GM23248 (cell line): ENCODE results near the gene MPZL1. TPM values are rescaled to one million over a fixed set of nuclear protein-coding genes. Genes with fewer than 3 reads are reported as not detected.

Experiments used
- DNase-seq: peaks from one replicate; pipeline ENCODE4 v3.0.0-alpha.2; 2015
- H2AFZ ChIP-seq: fragments of 200-600 bp; sonication (generic); 2 replicates; pipeline ENCODE4 v1.6.1; 2016; ENCODE audit warnings: antibody characterized with exemption
- H3F3A ChIP-seq: fragments of 200-600 bp; sonication (generic); 2 replicates; pipeline ENCODE4 v1.6.1; 2016; ENCODE audit warnings: mild to moderate bottlenecking, antibody characterized with exemption, mixed run types; ENCODE audit not compliant: insufficient read depth
- H3K27ac ChIP-seq: fragments of 200-600 bp; sonication (generic); 2 replicates; pipeline ENCODE4 v1.5.1; 2016; ENCODE audit warnings: mild to moderate bottlenecking
- H3K27me3 ChIP-seq: fragments of 200-600 bp; sonication (generic); replicated peaks from 2 replicates; pipeline ENCODE4 v1.6.1; 2016; ENCODE audit warnings: mild to moderate bottlenecking; ENCODE audit not compliant: insufficient read depth
- H3K36me3 ChIP-seq: fragments of 200-600 bp; sonication (generic); 2 replicates; pipeline ENCODE4 v1.6.1; 2016; ENCODE audit warnings: low read depth, mild to moderate bottlenecking
- H3K4me1 ChIP-seq: fragments of 200-600 bp; sonication (generic); 2 replicates; pipeline ENCODE4 v1.6.1; 2016; ENCODE audit warnings: mild to moderate bottlenecking; ENCODE audit not compliant: insufficient read depth
- H3K4me2 ChIP-seq: fragments of 200-600 bp; sonication (generic); one replicate; pipeline ENCODE4 v1.6.1; 2016; ENCODE audit warnings: mild to moderate bottlenecking; ENCODE audit not compliant: unreplicated experiment
- H3K4me3 ChIP-seq: fragments of 200-600 bp; sonication (generic); 2 replicates; pipeline ENCODE4 v1.5.1; 2016; ENCODE audit warnings: mild to moderate bottlenecking
- H3K79me2 ChIP-seq: fragments of 200-600 bp; sonication (generic); 2 replicates; pipeline ENCODE4 v1.6.1; 2016; ENCODE audit warnings: mild to moderate bottlenecking; ENCODE audit not compliant: insufficient read depth
- H3K9ac ChIP-seq: fragments of 200-600 bp; sonication (generic); 2 replicates; pipeline ENCODE4 v1.6.1; 2016; ENCODE audit warnings: mild to moderate bottlenecking
- H3K9me2 ChIP-seq: fragments of 200-600 bp; sonication (generic); 2 replicates; pipeline ENCODE4 v1.6.1; 2016; ENCODE audit warnings: mixed run types, mild to moderate bottlenecking, moderate library complexity; ENCODE audit not compliant: insufficient read depth
- H3K9me3 ChIP-seq: fragments of 200-600 bp; sonication (generic); one replicate; pipeline ENCODE4 v1.6.1; 2017; ENCODE audit warnings: low read depth
- H4K20me1 ChIP-seq: fragments of 200-600 bp; sonication (generic); 2 replicates; pipeline ENCODE4 v1.6.0; 2016; ENCODE audit not compliant: insufficient read depth
- EZH2 ChIP-seq: fragments of 200-600 bp; sonication (generic); IDR thresholded peaks from 2 replicates; pipeline ENCODE4 v1.6.1; 2018; ENCODE audit warnings: antibody characterized with exemption, mild to moderate bottlenecking; ENCODE audit not compliant: insufficient read depth, poor library complexity, severe bottlenecking
- EZH2phosphoT487 ChIP-seq: fragments of 200-600 bp; sonication (generic); IDR thresholded peaks from 2 replicates; pipeline ENCODE4 v1.6.1; 2018; ENCODE audit warnings: antibody characterized with exemption, moderate library complexity, mild to moderate bottlenecking, low read depth; ENCODE audit not compliant: insufficient read depth
- WGBS, 2 experiments: methylation state at CpG; one replicate each; pipeline ENCODE4 v1.1.6; 2015 to 2017; ENCODE audit warnings: low lambda C conversion rate in 2 of 2, low coverage in 1 of 2; ENCODE audit errors: missing lambda C conversion rate in 2 of 2; 5-methylcytosine and 5-hydroxymethylcytosine counted together
- in situ Hi-C: fragments of 300-500 bp; cut with MboI; formaldehyde crosslinking; loops from 2 replicates; pipeline ENCODE4 v1.15.0; 2020
- polyA plus RNA-seq: library from polyadenylated mRNA; unstranded; fragments of >200 nt; fragmentation: Nextera tagmentation; extraction: Ambion mirVana; gene quantifications from 2 replicates; pipeline ENCODE4 v1.2.1, GENCODE V29; 2016
- total RNA-seq: library from RNA; depleted of rRNA; stranded (reverse); fragments of >200 nt; shearing (Covaris generic); gene quantifications from 2 replicates; pipeline ENCODE4 v1.2.3, GENCODE V29; 2014; rRNA removed

MPZL1 gene
- total and polyA plus RNA-seq, 2 experiments from 2014 or later, result 144 to 284 TPM

- Histone ChIP-seq H3F3A (no peaks in the 10 kb centered on the region), H3K4me3 (no peak overlapping the region), H3K9me2 (no peaks in the 10 kb centered on the region), H3K27ac (no peak overlapping the region), H3K27me3 (no peaks in the 10 kb centered on the region), H2AFZ (no peak overlapping the region), H3K9ac (no peak overlapping the region), H3K9me3 (no peaks in the 10 kb centered on the region), H3K4me2 (no peak overlapping the region), H3K4me1 (no peaks in the 10 kb centered on the region), H3K79me2 (no peaks in the 10 kb centered on the region), H4K20me1 (no peaks in the 10 kb centered on the region), H3K36me3 (no peaks in the 10 kb centered on the region)
- TF ChIP-seq EZH2phosphoT487 (no peak), EZH2 (no peak)
- in situ Hi-C loops, result no loop called here
- WGBS, 2 experiments, result 91 to 96% methylated on average over 5 of the region's 5 CpGs
- no peak for DNase-seq
Observed at GRCh38 chr1:167832693-167833092, 110.9 kb downstream of the MPZL1 start.

GRCh38 chr1:167833904-167834303 lies 112.1 kb downstream of the MPZL1 start:
- H3K27me3 ChIP-seq, result no peaks in the 10 kb centered on the region
- no peaks in the 10 kb centered on the region for H3K79me2 ChIP-seq
- H4K20me1 ChIP-seq, result no peaks in the 10 kb centered on the region
- no peak overlapping the region for H2AFZ ChIP-seq
- H3K36me3 ChIP-seq, result no peaks in the 10 kb centered on the region
- no peak overlapping the region for H3K9ac ChIP-seq
- in situ Hi-C loops, result no loop called here
- no peaks in the 10 kb centered on the region for H3K9me3 ChIP-seq
- no peaks in the 10 kb centered on the region for H3K9me2 ChIP-seq
- no peaks in the 10 kb centered on the region for H3F3A ChIP-seq
- DNase-seq, result no peak
- no peaks in the 10 kb centered on the region for H3K4me1 ChIP-seq
- no peak overlapping the region for H3K4me2 ChIP-seq
- no peak for TF ChIP-seq EZH2phosphoT487
- TF ChIP-seq EZH2, result no peak
- no peak overlapping the region for H3K4me3 ChIP-seq
- no peak overlapping the region for H3K27ac ChIP-seq

- no peak for DNase-seq
- TF ChIP-seq EZH2phosphoT487 (no peak), EZH2 (no peak)
- Histone ChIP-seq H3K4me2 (no peak overlapping the region), H4K20me1 (no peaks in the 10 kb centered on the region), H3F3A (no peaks in the 10 kb centered on the region), H3K27me3 (no peaks in the 10 kb centered on the region), H3K9me3 (no peaks in the 10 kb centered on the region), H3K4me3 (no peak overlapping the region), H3K79me2 (no peaks in the 10 kb centered on the region), H2AFZ (no peak overlapping the region), H3K27ac (no peak overlapping the region), H3K9me2 (no peaks in the 10 kb centered on the region), H3K9ac (no peak overlapping the region), H3K36me3 (no peaks in the 10 kb centered on the region), H3K4me1 (no peaks in the 10 kb centered on the region)
- 61% methylated on average over 4 of the region's 4 CpGs for WGBS, 2 experiments
- in situ Hi-C loops, result no loop called here
Observed at GRCh38 chr1:167836197-167836596, 114.4 kb downstream of the MPZL1 start.

GRCh38 chr1:167837326-167837725 lies 115.5 kb downstream of the MPZL1 start:
- TF ChIP-seq EZH2 (no peak), EZH2phosphoT487 (no peak)
- no peak overlapping the region for H3K27ac ChIP-seq
- H3K9ac ChIP-seq, result no peak overlapping the region
- no peak for DNase-seq
- no peaks in the 10 kb centered on the region for H3K36me3 ChIP-seq
- no peaks in the 10 kb centered on the region for H4K20me1 ChIP-seq
- H3K9me3 ChIP-seq, result no peaks in the 10 kb centered on the region
- no peaks in the 10 kb centered on the region for H3K79me2 ChIP-seq
- no peaks in the 10 kb centered on the region for H3F3A ChIP-seq
- no peak overlapping the region for H3K4me2 ChIP-seq
- H3K4me1 ChIP-seq, result no peaks in the 10 kb centered on the region
- no peak overlapping the region for H2AFZ ChIP-seq
- in situ Hi-C loops, result no loop called here
- no peaks in the 10 kb centered on the region for H3K9me2 ChIP-seq
- 48 to 50% methylated on average over 2 of the region's 2 CpGs for WGBS, 2 experiments
- H3K4me3 ChIP-seq, result no peak overlapping the region
- no peaks in the 10 kb centered on the region for H3K27me3 ChIP-seq

- no peaks in the 10 kb centered on the region for H3K4me1 ChIP-seq
- no peaks in the 10 kb centered on the region for H3K9me2 ChIP-seq
- no peak overlapping the region for H3K4me3 ChIP-seq
- H3F3A ChIP-seq, result no peaks in the 10 kb centered on the region
- WGBS, 2 experiments, result 72 to 78% methylated on average over 2 of the region's 2 CpGs
- no peak for DNase-seq
- no peak overlapping the region for H3K4me2 ChIP-seq
- no peaks in the 10 kb centered on the region for H4K20me1 ChIP-seq
- TF ChIP-seq EZH2phosphoT487, result no peak
- TF ChIP-seq EZH2, result no peak
- H3K9ac ChIP-seq, result no peak overlapping the region
- no peak overlapping the region for H3K27ac ChIP-seq
- in situ Hi-C loops, result no loop called here
- H2AFZ ChIP-seq, result no peak overlapping the region
- H3K36me3 ChIP-seq, result no peaks in the 10 kb centered on the region
- H3K9me3 ChIP-seq, result no peaks in the 10 kb centered on the region
- no peaks in the 10 kb centered on the region for H3K79me2 ChIP-seq
- no peaks in the 10 kb centered on the region for H3K27me3 ChIP-seq
Observed at GRCh38 chr1:167839009-167839408, 117.2 kb downstream of the MPZL1 start.

Other genes starting within 250 kb of the MPZL1 start
- gene CD247, start 203.5 kb upstream of the MPZL1 start, total RNA-seq, result not detected in 2 replicates
- gene CD247, start 203.5 kb upstream of the MPZL1 start, polyA plus RNA-seq, result not detected in 2 replicates
- 86.6 and 90.5 TPM in 2 replicates for gene CREG1, start 168.2 kb upstream of the MPZL1 start, total RNA-seq
- gene CREG1, start 168.2 kb upstream of the MPZL1 start, polyA plus RNA-seq, result 72.0 and 73.1 TPM in 2 replicates
- 0.22 TPM in 1 of 2 replicates, not detected in the other for gene RCSD1, start 91.8 kb upstream of the MPZL1 start, total RNA-seq
- 0.15 and 0.23 TPM in 2 replicates for gene RCSD1, start 91.8 kb upstream of the MPZL1 start, polyA plus RNA-seq
- gene ADCY10, start 192.2 kb downstream of the MPZL1 start, total RNA-seq, result 0.11 TPM in 1 of 2 replicates, not detected in the other
- 0.11 TPM in 1 of 2 replicates, not detected in the other for gene ADCY10, start 192.2 kb downstream of the MPZL1 start, polyA plus RNA-seq
- gene DCAF6, start 214.7 kb downstream of the MPZL1 start, total RNA-seq, result 56.0 and 63.4 TPM in 2 replicates
- 94.1 and 99.6 TPM in 2 replicates for gene DCAF6, start 214.7 kb downstream of the MPZL1 start, polyA plus RNA-seq
- 65.5 and 93.8 TPM in 2 replicates for gene MPC2, start 215.1 kb downstream of the MPZL1 start, total RNA-seq
- gene MPC2, start 215.1 kb downstream of the MPZL1 start, polyA plus RNA-seq, result 188 TPM in 2 replicates